ENCODE results near the gene TEX22.

Gene TEX22

GRCh38 chr14:105433161-105433605 lies 34.8 kb downstream of the TEX22 start:
- no peak for DNase-seq (ENCODE audit: extremely low spot score, insufficient read length, low read depth)
- FAIRE-seq, result no peak

DNA sequence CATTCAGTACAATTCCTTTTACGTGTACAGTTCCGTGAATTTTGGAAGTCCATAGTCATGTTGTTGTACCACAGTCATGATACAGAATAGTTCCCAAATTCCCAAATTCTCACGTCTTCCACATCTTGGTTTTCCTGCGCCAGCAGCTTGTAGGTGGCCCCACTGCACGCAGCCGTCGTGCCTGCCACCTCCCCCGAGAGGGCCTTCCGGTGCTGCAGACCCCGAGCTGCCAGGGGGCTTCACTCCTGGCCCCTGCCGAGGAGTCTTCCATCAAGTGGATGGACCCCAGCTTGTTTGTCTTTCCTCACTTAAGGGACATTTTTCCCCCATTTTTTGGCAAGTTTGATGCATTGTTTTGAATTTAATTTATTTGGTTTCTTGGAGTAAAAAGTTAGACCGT lies 38.1 kb downstream of the TEX22 start:
- FAIRE-seq (no peak), DNase-seq (ENCODE audit: extremely low spot score, insufficient read length, low read depth) (no peak)

- FAIRE-seq, result no peak
- no peak for DNase-seq (ENCODE audit: extremely low spot score, insufficient read length, low read depth)
Measured at GRCh38 chr14:105436891-105437722, 38.8 kb downstream of the TEX22 start.

GRCh38 chr14:105437723-105438500 lies 39.6 kb downstream of the TEX22 start:
- FAIRE-seq, result no peak

DNA sequence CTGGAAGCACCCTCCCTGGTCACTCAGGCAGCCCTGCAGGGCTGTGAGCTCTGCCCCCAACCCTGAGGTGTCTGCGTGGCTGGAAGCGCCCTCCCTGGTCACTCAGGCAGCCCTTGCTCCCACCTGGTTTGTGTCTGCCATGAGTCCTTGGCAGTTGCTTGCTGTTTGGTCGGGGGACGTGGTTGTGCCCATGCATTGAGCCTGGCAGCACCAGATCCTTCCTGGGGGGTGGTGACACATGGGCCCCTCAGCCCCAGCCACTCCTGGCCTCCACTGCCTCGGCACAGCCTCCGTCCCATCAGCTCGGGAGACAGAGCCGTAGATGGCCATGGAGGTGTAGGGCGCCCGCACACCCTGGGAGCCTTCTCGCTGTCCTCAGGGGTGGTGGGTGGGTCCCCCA lies 40.8 kb downstream of the TEX22 start:
- DNase-seq (ENCODE audit: extremely low spot score, insufficient read length, low read depth), result no peak
- no peak for FAIRE-seq

More at GRCh38 chr14:105437723-105438500, 39.6 kb downstream of the TEX22 start:
- DNase-seq (ENCODE audit: extremely low spot score, insufficient read length, low read depth), result no peak

DNA sequence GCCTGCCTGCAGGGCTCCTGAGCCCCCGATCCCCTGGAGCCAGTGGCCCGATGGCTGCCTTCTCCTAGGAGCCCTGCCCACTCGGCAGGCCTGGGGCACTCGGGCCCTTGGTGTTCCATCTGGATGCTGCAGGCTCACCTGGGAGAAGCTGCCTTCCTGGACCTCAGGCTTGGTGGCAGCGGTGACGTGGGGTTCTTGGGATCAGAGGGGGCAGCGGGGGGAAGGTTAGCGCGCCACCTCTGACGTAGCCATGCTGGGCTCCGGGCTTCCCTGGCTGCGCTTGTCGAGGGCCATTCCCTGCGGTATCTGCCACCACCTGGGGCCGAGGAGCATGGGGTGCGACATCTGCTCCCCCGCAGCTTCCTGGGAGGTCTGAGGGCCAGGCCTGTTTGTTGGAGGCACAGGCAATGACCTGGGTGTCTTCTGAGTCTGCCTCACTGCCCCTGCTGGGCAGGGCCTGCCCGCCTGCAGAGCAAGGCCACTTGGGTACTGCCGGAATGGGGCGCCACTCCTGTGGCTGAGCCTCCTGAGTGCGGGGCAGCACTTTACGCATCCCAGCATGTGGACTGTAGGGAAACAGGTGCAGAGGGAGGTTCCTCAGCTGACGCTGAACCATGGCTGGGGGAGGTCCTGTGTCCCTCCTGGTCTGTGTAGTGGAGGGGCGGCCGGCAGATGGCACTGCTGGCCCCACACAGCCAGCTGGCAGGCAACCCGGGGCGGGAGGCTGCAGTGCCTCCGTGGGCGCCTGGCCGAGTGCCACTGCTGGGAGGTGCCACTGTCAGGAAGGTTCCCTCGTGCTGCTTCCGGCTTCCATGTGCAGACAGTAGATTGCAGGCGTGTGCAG lies 41.6 kb downstream of the TEX22 start:
- no peak for FAIRE-seq
- no peak for DNase-seq (ENCODE audit: extremely low spot score, insufficient read length, low read depth)

GRCh38 chr14:105440554-105440900 lies 42.2 kb downstream of the TEX22 start:
- FAIRE-seq (no peak), DNase-seq (ENCODE audit: extremely low spot score, insufficient read length, low read depth) (no peak)

GRCh38 chr14:105440992-105441391 lies 42.7 kb downstream of the TEX22 start:
- DNase-seq (ENCODE audit: extremely low spot score, insufficient read length, low read depth) (no peak), FAIRE-seq (no peak)

GRCh38 chr14:105442125-105442524 lies 43.8 kb downstream of the TEX22 start:
- DNase-seq (ENCODE audit: extremely low spot score, insufficient read length, low read depth), result no peak
- FAIRE-seq, result no peak

GRCh38 chr14:105442834-105443233 lies 44.5 kb downstream of the TEX22 start:
- no peak for FAIRE-seq
- no peak for DNase-seq (ENCODE audit: extremely low spot score, insufficient read length, low read depth)

- DNase-seq (ENCODE audit: extremely low spot score, insufficient read length, low read depth), result no peak
- FAIRE-seq, result no peak
Measured at GRCh38 chr14:105444859-105445258, 46.5 kb downstream of the TEX22 start.

- no peak for FAIRE-seq
- DNase-seq (ENCODE audit: extremely low spot score, insufficient read length, low read depth), result no peak
Measured at GRCh38 chr14:105445290-105445689, 47.0 kb downstream of the TEX22 start.

GRCh38 chr14:105445901-105446845 lies 47.8 kb downstream of the TEX22 start:
- FAIRE-seq (no peak), DNase-seq (ENCODE audit: extremely low spot score, insufficient read length, low read depth) (no peak)

GRCh38 chr14:105446971-105447370 lies 48.6 kb downstream of the TEX22 start:
- DNase-seq (ENCODE audit: extremely low spot score, insufficient read length, low read depth) (no peak), FAIRE-seq (no peak)

DNA sequence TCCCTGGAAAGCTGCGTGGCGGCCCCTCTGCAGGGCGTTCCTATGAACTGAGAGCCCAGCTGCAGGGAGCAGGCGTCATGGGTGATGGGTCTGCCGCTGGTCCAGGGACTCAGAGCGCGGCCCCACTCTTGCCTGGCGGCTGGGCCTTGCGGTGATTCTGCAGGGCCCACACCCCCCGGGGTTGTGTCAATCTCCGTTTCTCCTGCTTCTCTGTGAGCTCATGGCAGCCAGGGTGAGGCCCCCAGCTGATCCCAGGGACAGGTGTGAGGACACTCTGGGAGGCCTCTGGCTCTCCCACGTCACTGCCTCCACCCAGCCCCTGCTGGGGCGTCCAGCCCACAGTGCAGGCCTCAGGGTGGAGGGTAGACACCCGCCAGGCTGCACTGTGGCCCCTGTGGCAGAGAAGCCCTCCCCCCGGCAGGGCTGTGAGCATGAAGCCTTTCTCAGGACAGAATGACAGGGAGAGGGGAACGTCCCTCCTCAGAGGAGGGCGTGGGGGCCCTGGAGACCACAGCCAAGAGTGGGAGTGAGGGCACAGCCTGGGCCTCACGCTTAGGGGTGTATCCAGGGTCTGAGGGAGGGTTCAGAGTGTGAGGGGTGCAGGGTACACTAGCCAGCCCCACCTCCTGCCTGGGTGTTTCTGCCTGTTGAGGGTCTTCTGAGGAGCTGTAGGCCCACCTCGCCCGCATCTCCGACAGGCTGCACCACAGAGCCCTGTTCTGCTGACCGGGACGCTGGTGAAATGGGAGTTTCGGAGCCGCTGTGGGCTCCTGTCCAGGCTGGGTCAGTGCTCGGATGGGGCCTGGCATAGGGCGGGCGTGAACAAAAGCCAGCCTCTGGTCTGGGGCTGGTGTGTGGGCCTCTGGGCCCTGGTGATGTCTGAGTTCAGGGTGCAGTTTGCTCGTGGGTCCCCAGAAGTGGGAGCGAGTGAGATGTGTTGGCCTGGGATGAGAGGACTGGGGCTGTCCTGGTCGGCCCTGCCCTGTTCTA lies 49.6 kb downstream of the TEX22 start:
- DNase-seq (ENCODE audit: extremely low spot score, insufficient read length, low read depth) (no peak), FAIRE-seq (no peak)

DNA sequence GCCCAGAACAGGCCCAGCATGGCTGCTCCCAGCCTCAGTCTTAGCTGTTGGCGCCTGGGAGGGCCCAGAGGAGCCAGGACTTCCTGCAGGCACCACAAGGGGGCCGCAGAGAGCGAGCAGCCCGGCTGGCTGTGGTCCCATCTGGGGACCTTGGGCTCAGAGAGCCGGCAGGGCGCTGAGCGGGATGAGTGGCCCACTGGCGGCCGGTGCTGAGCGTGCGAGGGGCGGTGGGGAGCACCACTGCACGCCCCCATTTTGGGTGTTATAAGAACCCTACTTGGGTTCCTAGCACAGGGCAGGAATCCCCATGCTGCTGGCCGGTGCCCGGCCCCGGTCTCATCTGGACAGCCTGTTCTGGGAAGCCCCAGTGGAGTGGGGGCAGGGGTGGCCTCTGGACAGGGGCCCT lies 50.4 kb downstream of the TEX22 start:
- DNase-seq (ENCODE audit: extremely low spot score, insufficient read length, low read depth) (peak; percentile 75), FAIRE-seq (peak; percentile 60)

DNA sequence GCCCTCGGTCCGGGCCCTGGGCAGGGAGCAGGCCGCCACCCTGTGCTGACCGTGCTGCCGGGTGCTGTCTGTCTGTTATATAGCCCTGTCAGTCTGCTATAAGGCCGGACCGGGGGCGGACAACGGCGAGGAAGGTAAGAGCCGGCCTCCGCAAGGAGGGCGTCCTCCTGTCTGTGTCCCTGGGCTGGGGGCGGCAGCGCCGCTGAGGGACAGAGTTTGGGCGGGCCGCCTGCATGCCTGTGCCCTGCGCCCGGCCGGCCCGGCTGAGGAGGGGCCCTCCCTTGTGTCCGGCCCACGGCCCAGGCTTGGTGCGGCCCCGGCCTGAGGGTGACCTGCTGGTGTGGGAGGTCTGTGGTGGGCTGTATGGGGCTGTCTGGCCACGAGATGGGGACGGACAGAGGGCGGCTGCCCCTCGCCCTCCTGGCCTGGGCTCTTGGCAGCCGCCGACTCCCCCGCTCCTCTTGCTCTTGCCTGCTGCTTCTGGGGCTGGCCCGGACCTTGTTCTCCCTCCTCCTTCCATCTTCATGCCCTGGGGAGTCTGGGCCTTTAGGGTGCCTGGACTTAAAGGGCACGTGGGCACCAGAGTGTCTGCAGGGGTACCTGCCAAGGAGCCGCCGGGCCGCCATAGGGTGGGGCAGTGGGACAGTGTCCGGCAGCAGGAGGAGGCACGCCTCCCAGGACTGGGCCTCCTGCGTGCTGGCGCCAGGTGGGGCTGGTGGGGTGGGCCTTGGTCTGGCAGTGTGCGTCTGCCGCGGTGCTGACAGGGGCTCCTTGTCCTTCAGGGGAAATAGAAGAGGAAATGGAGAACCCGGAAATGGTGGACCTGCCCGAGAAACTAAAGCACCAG lies 51.2 kb downstream of the TEX22 start:
- DNase-seq (ENCODE audit: extremely low spot score, insufficient read length, low read depth) (no peak), FAIRE-seq (no peak)
